Ishikawa (cell line): ENCODE data around the gene MGAT5B.

ENCODE experiments used
- EP300 ChIP-seq: IDR thresholded peaks from 2 replicates; pipeline ENCODE4 v1.6.1; 2012; ENCODE audit warnings: borderline replicate concordance
- MAX ChIP-seq: IDR thresholded peaks from 2 replicates; pipeline ENCODE4 v1.6.1; 2012
- RAD21 ChIP-seq: IDR thresholded peaks from 2 replicates; pipeline ENCODE4 v1.6.1; 2012; ENCODE audit warnings: low read depth
- REST ChIP-seq: IDR thresholded peaks from 2 replicates; pipeline ENCODE4 v1.6.1; 2012; ENCODE audit warnings: low read depth, mild to moderate bottlenecking
- TAF1 ChIP-seq: IDR thresholded peaks from 2 replicates; pipeline ENCODE4 v1.6.1; 2012; ENCODE audit warnings: low read depth, mild to moderate bottlenecking
- TCF12 ChIP-seq: IDR thresholded peaks from 2 replicates; pipeline ENCODE4 v1.6.1; 2012; ENCODE audit warnings: low read depth
- TEAD4 ChIP-seq: IDR thresholded peaks from 2 replicates; pipeline ENCODE4 v1.6.1; 2012
- USF1 ChIP-seq: IDR thresholded peaks from 2 replicates; pipeline ENCODE4 v1.6.1; 2012
- YY1 ChIP-seq: IDR thresholded peaks from 2 replicates; pipeline ENCODE4 v1.6.1; 2012; ENCODE audit warnings: low read depth

GRCh38 chr17:76952402-76952801 is 84.2 kb downstream of the MGAT5B start:
- TF ChIP-seq EP300 (no peak), USF1 (no peak), TAF1 (no peak), REST (no peak), YY1 (no peak), TCF12 (no peak), MAX (no peak), TEAD4 (no peak), RAD21 (no peak)
